Measurements from ENCODE around the gene GPR55. TPM values are rescaled to one million over a fixed set of nuclear protein-coding genes. Genes with fewer than 3 reads are reported as not detected.
A peak's percentile ranks its signal among the peaks of the same experiment; 100 is the strongest.

GPR55 gene
- total RNA-seq, 1 experiment from 2014 or later = not detected

GRCh38 chr2:230905448-230906421, 19.3 kb downstream of the GPR55 start:
- in situ Hi-C loops (cut with HindIII; ENCODE audit: low sequenced_read_pairs) = no loop called here
- no peak for DNase-seq (ENCODE audit: low spot score)

GRCh38 chr2:230904856-230905447, 20.1 kb downstream of the GPR55 start:
- in situ Hi-C loops (cut with HindIII; ENCODE audit: low sequenced_read_pairs) = no loop called here
- no peak for DNase-seq (ENCODE audit: low spot score)

GRCh38 chr2:230903231-230904150, 21.6 kb downstream of the GPR55 start:
- no peak for DNase-seq (ENCODE audit: low spot score)
- in situ Hi-C loops (cut with HindIII; ENCODE audit: low sequenced_read_pairs) = no loop called here

- in situ Hi-C loops (cut with HindIII; ENCODE audit: low sequenced_read_pairs) = no loop called here
- peak; percentile 25 for DNase-seq (ENCODE audit: low spot score)
Measured at GRCh38 chr2:230902180-230902899, 22.7 kb downstream of the GPR55 start.

- in situ Hi-C loops (cut with HindIII; ENCODE audit: low sequenced_read_pairs) = no loop called here
Measured at GRCh38 chr2:230901006-230901405, 24.0 kb downstream of the GPR55 start.

GRCh38 chr2:230900336-230900995, 24.6 kb downstream of the GPR55 start:
- in situ Hi-C loops (cut with HindIII; ENCODE audit: low sequenced_read_pairs) = no loop called here

More at GRCh38 chr2:230901006-230901405, 24.0 kb downstream of the GPR55 start:
- DNase-seq (ENCODE audit: low spot score) = no peak

GRCh38 chr2:230899786-230900185, 25.3 kb downstream of the GPR55 start:
- DNase-seq (ENCODE audit: low spot score) = no peak
- in situ Hi-C loops (cut with HindIII; ENCODE audit: low sequenced_read_pairs) = no loop called here

More at GRCh38 chr2:230900336-230900995, 24.6 kb downstream of the GPR55 start:
- DNase-seq (ENCODE audit: low spot score) = no peak

- in situ Hi-C loops (cut with HindIII; ENCODE audit: low sequenced_read_pairs) = no loop called here
- DNase-seq (ENCODE audit: low spot score) = peak; percentile 22
Measured at GRCh38 chr2:230899287-230899686, 25.8 kb downstream of the GPR55 start.

GRCh38 chr2:230898713-230899091, 26.3 kb downstream of the GPR55 start:
- DNase-seq (ENCODE audit: low spot score) = no peak
- in situ Hi-C loops (cut with HindIII; ENCODE audit: low sequenced_read_pairs) = no loop called here

- no peak for DNase-seq (ENCODE audit: low spot score)
- in situ Hi-C loops (cut with HindIII; ENCODE audit: low sequenced_read_pairs) = no loop called here
Measured at GRCh38 chr2:230898016-230898712, 26.9 kb downstream of the GPR55 start.

GRCh38 chr2:230896346-230897115, 28.5 kb downstream of the GPR55 start:
- no peak for DNase-seq (ENCODE audit: low spot score)
- in situ Hi-C loops (cut with HindIII; ENCODE audit: low sequenced_read_pairs) = no loop called here

GRCh38 chr2:230895536-230896345, 29.3 kb downstream of the GPR55 start:
- DNase-seq (ENCODE audit: low spot score) = no peak
- in situ Hi-C loops (cut with HindIII; ENCODE audit: low sequenced_read_pairs) = no loop called here

- in situ Hi-C loops (cut with HindIII; ENCODE audit: low sequenced_read_pairs) = no loop called here
Measured at GRCh38 chr2:230893841-230894781, 30.9 kb downstream of the GPR55 start.

GRCh38 chr2:230893338-230893737, 31.7 kb downstream of the GPR55 start:
- in situ Hi-C loops (cut with HindIII; ENCODE audit: low sequenced_read_pairs) = no loop called here
- no peak for DNase-seq (ENCODE audit: low spot score)

More at GRCh38 chr2:230893841-230894781, 30.9 kb downstream of the GPR55 start:
- DNase-seq (ENCODE audit: low spot score) = peak; percentile 24

GRCh38 chr2:230891509-230891908, 33.5 kb downstream of the GPR55 start:
- in situ Hi-C loops (cut with HindIII; ENCODE audit: low sequenced_read_pairs) = no loop called here
- DNase-seq (ENCODE audit: low spot score) = no peak
